ENCODE measurements around the gene FICD. TPM values are rescaled to one million over a fixed set of nuclear protein-coding genes. Genes with fewer than 3 reads are reported as not detected.

The FICD gene
- 5.3 TPM for total RNA-seq

DNA sequence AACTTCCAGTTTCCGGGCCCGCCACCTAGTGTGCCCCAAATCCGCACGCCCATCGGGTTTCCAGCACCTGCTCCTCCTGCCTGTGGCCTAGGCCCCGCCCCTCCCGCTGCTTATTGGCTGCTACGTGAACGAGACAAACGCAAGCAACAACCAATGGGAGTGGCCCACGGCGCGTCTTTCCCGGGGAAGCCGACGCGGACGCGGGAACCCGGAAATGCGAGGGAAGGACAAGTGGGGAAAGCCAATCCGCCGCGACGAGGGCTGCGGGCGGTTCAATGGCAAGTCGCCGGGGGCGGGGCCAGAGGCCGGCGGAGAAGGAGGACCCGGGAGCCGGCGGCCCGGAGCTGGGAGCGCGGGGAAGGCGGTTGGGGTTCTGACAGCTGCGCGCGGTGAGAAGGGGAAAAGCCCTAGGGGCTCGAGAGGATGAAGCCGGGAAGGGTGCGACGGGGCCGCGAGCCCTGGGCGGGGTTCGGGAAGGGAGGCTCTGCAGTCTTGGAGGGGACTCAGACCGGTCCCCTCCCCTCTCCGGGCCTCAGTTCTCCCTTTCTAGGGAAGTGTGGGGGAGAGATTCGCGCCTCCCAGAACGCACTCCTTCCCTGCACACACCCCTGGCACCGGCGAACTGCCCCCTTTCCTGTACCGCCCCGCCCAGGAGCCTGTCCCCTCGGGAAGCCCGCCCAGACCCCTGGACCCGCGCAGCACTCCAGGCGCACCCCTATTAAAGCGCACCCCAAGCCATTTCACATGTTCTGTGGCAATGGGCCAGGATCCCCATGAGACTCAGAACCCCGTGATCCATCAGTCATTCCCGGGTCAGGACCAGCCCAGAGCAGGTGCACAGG lies at the start of gene FICD:
Gene FICD (plus strand): TSS at position 305 of the 842 bp plus-strand sequence. CDS start 1,696 bp downstream, outside the sequence.

DNA sequence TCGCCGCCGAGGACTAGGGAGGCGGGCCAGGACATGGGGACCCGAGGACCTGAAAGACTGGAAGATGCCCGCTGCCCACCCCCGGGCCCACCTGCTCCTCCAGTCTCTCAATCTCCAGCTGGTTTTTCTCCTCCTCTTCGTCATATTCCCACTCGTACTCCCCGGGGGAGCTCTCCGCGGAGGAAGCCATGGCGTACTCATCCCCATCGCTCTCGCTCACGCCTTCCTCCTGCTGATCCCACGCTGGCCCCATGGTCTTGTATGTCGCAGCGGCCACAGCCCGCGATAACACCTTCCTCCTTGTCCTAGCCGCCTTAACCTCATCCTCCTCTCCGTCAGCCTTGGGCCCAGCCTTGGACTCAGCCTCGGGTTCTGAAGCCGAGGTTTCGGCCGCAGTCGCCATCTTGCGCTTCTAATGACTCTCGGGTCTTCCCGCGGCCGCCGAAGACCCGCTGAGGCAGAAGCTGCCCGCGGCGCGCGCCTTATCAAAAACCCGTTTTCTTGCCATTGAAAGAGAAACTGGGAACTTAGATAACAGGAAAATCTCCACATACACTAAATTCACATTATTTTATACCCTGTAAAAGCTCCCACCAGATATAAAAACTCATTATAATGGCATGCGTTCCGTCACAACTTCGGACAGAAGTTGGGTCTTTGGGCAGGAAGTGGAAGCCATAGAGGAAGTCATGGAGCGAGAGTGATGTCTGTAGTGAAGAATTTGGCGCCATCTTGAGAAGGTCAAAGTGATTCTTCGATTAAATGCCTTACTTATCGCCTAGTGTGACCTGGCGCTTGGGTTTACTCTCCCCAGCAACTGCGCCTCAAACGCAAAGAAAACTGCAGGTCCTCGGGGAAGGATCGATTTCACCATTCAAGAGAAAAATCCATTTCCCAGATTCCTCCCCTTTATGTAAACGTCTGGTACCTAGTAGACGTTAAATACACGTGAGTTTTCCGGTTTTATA lies 46.0 kb downstream of the FICD start, which contains the start of gene SART3:
Gene SART3 (minus strand): TSS at position 422 of the 968 bp plus-strand sequence. CDS start 19 bp downstream, at position 403.

DNA sequence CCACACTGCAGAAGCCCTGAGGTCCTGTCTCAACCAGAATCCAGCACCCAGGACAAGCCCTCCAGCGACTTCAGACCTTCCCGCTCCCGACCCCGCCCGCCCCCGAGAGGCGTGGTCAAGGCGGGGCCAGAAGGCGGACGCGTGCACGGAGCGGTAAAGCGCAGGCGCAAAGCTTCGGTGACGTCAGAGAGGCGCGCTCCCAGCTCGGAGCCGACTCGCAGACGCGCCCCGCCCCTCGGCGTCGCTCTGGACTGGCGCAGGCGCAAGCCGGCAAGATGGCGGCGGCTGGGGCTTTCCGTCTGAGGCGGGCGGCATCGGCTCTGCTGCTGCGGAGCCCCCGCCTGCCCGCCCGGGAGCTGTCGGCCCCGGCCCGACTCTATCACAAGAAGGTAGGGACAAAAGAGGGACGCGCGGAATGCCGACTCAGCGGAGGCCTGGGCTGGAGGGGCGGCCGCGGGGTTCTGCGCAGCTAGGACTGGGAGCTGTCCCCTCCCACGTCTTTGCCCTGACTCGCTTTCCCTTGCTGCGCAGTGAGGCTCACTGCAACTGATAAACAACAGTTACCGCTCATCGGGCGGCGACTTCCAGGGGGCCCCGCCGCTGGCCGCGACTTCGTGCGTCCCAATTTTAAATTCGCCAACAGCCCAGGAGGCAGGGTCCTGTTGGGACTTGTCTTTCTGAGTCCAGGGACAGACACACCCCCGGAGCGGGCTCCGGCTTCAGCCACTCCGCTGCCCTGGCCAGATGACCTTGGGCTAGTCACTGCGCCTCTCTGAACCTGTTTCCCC lies 47.5 kb downstream of the FICD start, which contains the start of gene ISCU:
Gene ISCU (plus strand): TSS at position 249 of the 788 bp plus-strand sequence. CDS start 27 bp downstream, at position 276.

Other genes with a start within 250 kb of the FICD start
- 1.3 TPM for gene CMKLR1, start 176.0 kb upstream of the FICD start, total RNA-seq
- gene SART3, start 45.9 kb downstream of the FICD start, total RNA-seq: 129 TPM
- gene ISCU, start 47.3 kb downstream of the FICD start, total RNA-seq: 45.4 TPM
- gene TMEM119, start 82.8 kb downstream of the FICD start, total RNA-seq: 0.94 TPM
- gene SELPLG, start 118.6 kb downstream of the FICD start, total RNA-seq: 1.6 TPM
- gene CORO1C, start 216.2 kb downstream of the FICD start, total RNA-seq: 221 TPM